SU-DHL-6 (cell line): ENCODE measurements around the gene GARIN5B.

Experiments
- CTCF ChIP-seq: fragments of 200-600 bp; sonication (generic); IDR thresholded peaks from one replicate; pipeline ENCODE4 v1.5.1; 2017; ENCODE audit warnings: antibody characterized with exemption, mild to moderate bottlenecking, low read length, moderate library complexity; ENCODE audit not compliant: insufficient read depth, poor library complexity, severe bottlenecking
- EZH2phosphoT487 ChIP-seq: fragments of 200-600 bp; sonication (generic), shearing (Covaris generic); conservative IDR thresholded peaks from 2 replicates; pipeline ENCODE4 v1.6.1; 2018; ENCODE audit warnings: mild to moderate bottlenecking, antibody characterized with exemption, low read length, moderate library complexity, mixed read lengths

DNA sequence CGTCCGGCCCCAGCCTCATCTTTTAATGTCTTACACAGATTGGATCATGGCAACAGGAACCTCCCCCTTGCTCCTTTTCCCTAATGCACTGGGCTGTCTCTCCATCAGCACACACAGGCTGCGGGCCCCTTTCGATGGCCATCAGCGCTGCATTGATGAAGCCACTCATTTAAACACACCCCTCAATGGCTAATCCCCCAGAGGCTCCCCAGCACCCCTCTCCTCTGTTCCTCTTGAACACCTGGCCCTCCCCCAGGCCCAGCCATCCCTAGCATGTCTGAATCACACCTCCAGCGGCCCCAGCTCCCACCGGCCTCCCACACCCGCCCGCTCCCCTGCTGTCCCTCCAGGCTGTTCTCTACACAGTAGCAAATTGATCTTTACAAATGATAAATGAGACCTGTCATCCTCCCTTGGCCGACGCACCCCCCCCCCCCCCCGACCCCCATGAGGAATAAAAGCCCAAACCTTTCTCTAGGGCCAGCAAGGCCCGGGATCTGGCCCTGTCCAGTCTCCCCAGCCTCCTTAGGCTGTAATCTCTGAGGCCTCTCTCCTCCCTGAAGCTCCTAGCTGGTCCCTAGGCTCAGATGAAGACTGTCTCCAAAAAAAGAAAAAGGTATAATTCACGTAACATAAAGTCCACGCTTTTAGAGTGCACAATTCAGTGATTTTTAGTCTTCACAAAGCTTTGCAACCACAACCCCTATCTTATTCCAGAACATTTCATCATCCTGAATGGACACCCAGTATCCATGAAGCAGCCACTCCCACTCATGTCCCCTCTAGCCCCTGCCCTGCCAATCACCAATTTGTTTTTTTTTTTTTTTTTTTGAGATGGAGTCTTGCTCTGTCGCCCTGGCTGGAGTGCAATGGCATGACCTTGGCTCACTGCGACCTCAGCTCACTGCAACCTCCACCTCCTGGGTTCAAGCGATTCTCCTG is 30.0 kb upstream of the GARIN5B start:
- no peak for TF ChIP-seq CTCF
- TF ChIP-seq EZH2phosphoT487, result no peak
